Naive thymus-derived CD8-positive, alpha-beta T cell (primary cell): ENCODE measurements around the gene PPARG. TPM values are rescaled to one million over a fixed set of nuclear protein-coding genes. Genes with fewer than 3 reads are reported as not detected.
A peak's percentile ranks its signal among the peaks of the same experiment; 100 is the strongest.
"Not testable (repeated sequence)": the region's sequence is repeated elsewhere in the genome, so short reads cannot be mapped to it uniquely, and the experiment has no call there.

ENCODE experiments used
- ATAC-seq, 2 donors: fragments of 150-1000 bp; cut with Tn5 transposase in 1 of 2; sonication (Bioruptor Pico), chemical (Tn5 transposase) in 1 of 2; 1 replicate in 1 of 2; 2 replicates in 1 of 2; pipeline ENCODE4 v1.10.0; 2021; ENCODE audit warnings: mild to moderate bottlenecking in 2 of 2, moderate library complexity in 2 of 2
- POLR2A ChIA-PET: fragments of 350-600 bp; sonication (Branson Sonifier 250); formaldehyde crosslinking; loops from one replicate; lab custom pipeline; 2021; ENCODE audit warnings: antibody characterized with exemption; lab: Charles Lee
- DNase-seq, 10 donors: peaks; one replicate each; pipeline versions ENCODE4 v3.0.0 to v3.0.0-alpha.2; 2020 to 2022
- H3K27ac Mint-ChIP-seq, 10 donors: one replicate each; pipeline ENCODE4 v1.8.0; 2020 to 2022; ENCODE audit warnings: mild to moderate bottlenecking in 10 of 10, mixed read lengths in 10 of 10, moderate library complexity in 4 of 10, inconsistent platforms in 1 of 10
- H3K27me3 Mint-ChIP-seq, 5 donors: one replicate each; pipeline ENCODE4 v1.8.0; 2021 to 2022; ENCODE audit warnings: mixed read lengths in 5 of 5
- H3K36me3 Mint-ChIP-seq, 3 donors: one replicate each; pipeline ENCODE4 v1.8.0; 2020 to 2022; ENCODE audit warnings: mixed read lengths in 3 of 3, mild to moderate bottlenecking in 2 of 3, inconsistent platforms in 1 of 3
- H3K4me1 Mint-ChIP-seq, 4 donors: one replicate each; pipeline ENCODE4 v1.8.0; 2021 to 2022; ENCODE audit warnings: mixed read lengths in 4 of 4
- H3K4me3 Mint-ChIP-seq, 10 donors: one replicate each; pipeline ENCODE4 v1.8.0; 2020 to 2022; ENCODE audit warnings: mild to moderate bottlenecking in 10 of 10, mixed read lengths in 10 of 10, moderate library complexity in 6 of 10, inconsistent platforms in 1 of 10
- H3K9me3 Mint-ChIP-seq, 9 donors: one replicate each; pipeline ENCODE4 v1.8.0; 2020 to 2022; ENCODE audit warnings: mixed read lengths in 9 of 9, mild to moderate bottlenecking in 3 of 9, inconsistent platforms in 1 of 9, moderate library complexity in 1 of 9
- polyA plus RNA-seq, 3 donors: library from polyadenylated mRNA; unstranded; fragments of 300-500 nt; fragmentation: Illumina TruSeq; gene quantifications; one replicate each; pipeline ENCODE4 v1.2.3, GENCODE V29; 2021
- total RNA-seq, 8 experiments: library from RNA in 2 of 8; stranded (reverse) in 2 of 8; gene quantifications; one replicate each; pipeline ENCODE4 v1.2.3 and lab custom pipeline; 2021 to 2026

PPARG gene
- total and polyA plus RNA-seq, 5 experiments from 2014 or later: not detected

GRCh38 chr3:12381199-12381598, 92.3 kb downstream of the PPARG start:
- POLR2A ChIA-PET: no interaction called here
- H3K36me3 Mint-ChIP-seq: no peaks in the 10 kb centered on the region
- peaks cover 3 to 11% (median 9%) of the 10 kb centered on the region in 4 donors for H3K4me1 Mint-ChIP-seq
- H3K27ac Mint-ChIP-seq: no peak overlapping the region
- ATAC-seq (no peak), DNase-seq (no peak)
- peaks cover 0 to 4% (median 0%) of the 10 kb centered on the region in 9 donors for H3K9me3 Mint-ChIP-seq
- H3K27me3 Mint-ChIP-seq: peaks cover 0 to 5% (median 0%) of the 10 kb centered on the region in 5 donors
- no peak overlapping the region for H3K4me3 Mint-ChIP-seq

GRCh38 chr3:12383218-12383617, 94.3 kb downstream of the PPARG start:
- POLR2A ChIA-PET: no interaction called here
- no peak overlapping the region for H3K4me3 Mint-ChIP-seq
- H3K4me1 Mint-ChIP-seq: peaks cover 3 to 11% (median 9%) of the 10 kb centered on the region in 4 donors
- H3K9me3 Mint-ChIP-seq: peaks cover 0 to 4% (median 2%) of the 10 kb centered on the region in 9 donors
- ATAC-seq (no peak), DNase-seq (no peak)
- H3K27me3 Mint-ChIP-seq: peaks cover 0 to 11% (median 3%) of the 10 kb centered on the region in 5 donors
- H3K27ac Mint-ChIP-seq: no peak overlapping the region
- H3K36me3 Mint-ChIP-seq: peaks cover 0 to 3% (median 0%) of the 10 kb centered on the region in 3 donors

DNA sequence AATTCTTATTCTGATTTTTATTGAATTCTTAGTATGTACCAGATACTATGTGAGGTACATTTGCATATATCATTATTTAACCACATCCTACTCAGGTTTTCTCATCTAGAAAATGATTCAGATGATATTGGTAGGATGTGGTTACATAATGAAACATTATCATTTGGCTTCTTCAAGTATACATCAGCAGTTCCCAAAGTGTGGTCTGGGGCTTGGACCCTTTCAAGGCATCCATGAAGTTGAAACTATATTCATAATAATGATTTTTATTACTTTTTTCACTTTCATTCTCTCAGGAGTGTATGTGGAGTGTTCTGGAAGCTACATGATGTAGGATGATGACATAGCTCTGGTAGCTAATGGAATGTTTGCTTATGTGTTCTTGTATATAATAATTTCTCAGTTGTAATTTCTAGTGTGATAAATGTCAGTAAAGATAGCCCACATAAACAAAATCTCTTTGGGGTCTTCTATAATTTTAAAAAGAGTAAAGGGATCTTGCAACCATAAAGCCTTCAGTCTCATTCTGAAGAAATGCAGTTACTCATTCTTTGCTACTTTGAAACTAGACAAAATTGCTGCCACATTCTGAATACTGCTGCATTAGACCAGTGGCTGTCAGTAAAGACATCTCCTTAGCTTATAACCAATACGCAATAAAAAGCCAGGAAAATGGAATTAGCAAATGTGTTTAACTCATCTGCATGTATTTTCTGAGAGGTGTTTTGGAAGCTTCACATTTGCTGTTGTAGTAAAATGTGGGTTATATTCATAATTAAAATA, 95.8 kb downstream of the PPARG start:
- Mint-ChIP-seq H3K27ac (no peak overlapping the region), H3K4me1 (peaks cover under 1 to 8% (median 7%) of the 10 kb centered on the region in 4 donors), H3K9me3 (peaks cover 0 to 2% (median 2%) of the 10 kb centered on the region in 9 donors), H3K36me3 (peaks cover 0 to 3% (median 0%) of the 10 kb centered on the region in 3 donors), H3K27me3 (peaks cover 0 to 16% (median 3%) of the 10 kb centered on the region in 5 donors), H3K4me3 (no peak overlapping the region)
- POLR2A ChIA-PET: no interaction called here
- DNase-seq (no peak), ATAC-seq (no peak)

- POLR2A ChIA-PET, ATAC-seq, H3K9me3 Mint-ChIP-seq, H3K36me3 Mint-ChIP-seq, DNase-seq, H3K4me1 Mint-ChIP-seq, H3K27ac Mint-ChIP-seq: not testable (repeated sequence)
- H3K4me3 Mint-ChIP-seq: peak overlapping the region in 1 of 10 donors; percentile 17
- H3K27me3 Mint-ChIP-seq: peaks cover 2 to 20% (median 10%) of the 10 kb centered on the region in 5 donors
Measured at GRCh38 chr3:12386514-12387291, 97.8 kb downstream of the PPARG start.

- Mint-ChIP-seq H3K27ac (no peak overlapping the region), H3K4me3 (no peak overlapping the region), H3K36me3 (peaks cover 0 to 3% (median 0%) of the 10 kb centered on the region in 3 donors), H3K27me3 (peaks cover 2 to 22% (median 11%) of the 10 kb centered on the region in 5 donors), H3K4me1 (no peaks in the 10 kb centered on the region), H3K9me3 (peaks cover 0 to 2% (median 0%) of the 10 kb centered on the region in 9 donors)
- POLR2A ChIA-PET: no interaction called here
- DNase-seq (no peak), ATAC-seq (no peak)
Measured at GRCh38 chr3:12388185-12388584, 99.3 kb downstream of the PPARG start.

DNA sequence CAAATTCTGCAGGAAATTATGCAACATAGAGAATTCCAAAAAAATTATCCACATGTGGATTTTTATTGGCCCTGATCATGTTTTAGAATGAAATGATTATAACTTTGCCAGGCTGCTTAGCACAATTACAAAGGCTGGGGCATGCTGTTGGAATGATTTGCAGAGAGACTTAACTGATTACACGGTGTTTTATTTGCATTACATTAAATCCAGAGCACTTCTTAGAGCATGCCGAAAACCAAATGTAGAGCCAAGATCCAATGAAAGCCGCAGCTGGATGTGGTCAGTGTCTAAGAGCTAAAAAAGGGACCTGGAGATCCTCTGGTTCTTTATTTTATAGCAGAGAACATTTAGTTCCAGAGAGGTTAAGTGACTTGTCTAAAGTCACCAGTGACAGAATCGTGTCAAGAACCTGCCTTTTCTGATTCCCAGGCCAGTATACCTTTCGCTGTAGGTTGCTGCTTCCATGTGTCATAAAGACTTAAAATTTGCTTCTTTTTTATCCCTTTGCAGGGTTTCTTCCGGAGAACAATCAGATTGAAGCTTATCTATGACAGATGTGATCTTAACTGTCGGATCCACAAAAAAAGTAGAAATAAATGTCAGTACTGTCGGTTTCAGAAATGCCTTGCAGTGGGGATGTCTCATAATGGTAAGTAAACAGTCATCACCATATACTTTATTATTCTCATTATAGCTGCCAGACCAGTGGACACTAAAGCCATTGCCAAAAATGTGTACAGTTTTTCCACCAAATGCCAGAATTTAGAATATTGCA, 103.4 kb downstream of the PPARG start:
- Mint-ChIP-seq H3K27me3 (peaks cover 0 to 14% (median 10%) of the 10 kb centered on the region in 5 donors), H3K4me1 (peaks cover 0 to 2% (median 0%) of the 10 kb centered on the region in 4 donors), H3K9me3 (peaks cover 0 to 2% (median 0%) of the 10 kb centered on the region in 9 donors), H3K36me3 (no peaks in the 10 kb centered on the region), H3K4me3 (no peak overlapping the region), H3K27ac (no peak overlapping the region)
- POLR2A ChIA-PET: no interaction called here
- ATAC-seq (no peak), DNase-seq (no peak)

- no peak for ATAC-seq
- H3K27ac Mint-ChIP-seq: no peak overlapping the region
- DNase-seq: no peak
- no peaks in the 10 kb centered on the region for H3K9me3 Mint-ChIP-seq
- H3K4me3 Mint-ChIP-seq: no peak overlapping the region
- H3K27me3 Mint-ChIP-seq: peaks cover 4 to 26% (median 16%) of the 10 kb centered on the region in 5 donors
- POLR2A ChIA-PET: no interaction called here
- H3K4me1 Mint-ChIP-seq: peaks cover 0 to 2% (median 0%) of the 10 kb centered on the region in 4 donors
- H3K36me3 Mint-ChIP-seq: no peaks in the 10 kb centered on the region
Measured at GRCh38 chr3:12393894-12394293, 105.0 kb downstream of the PPARG start.

DNA sequence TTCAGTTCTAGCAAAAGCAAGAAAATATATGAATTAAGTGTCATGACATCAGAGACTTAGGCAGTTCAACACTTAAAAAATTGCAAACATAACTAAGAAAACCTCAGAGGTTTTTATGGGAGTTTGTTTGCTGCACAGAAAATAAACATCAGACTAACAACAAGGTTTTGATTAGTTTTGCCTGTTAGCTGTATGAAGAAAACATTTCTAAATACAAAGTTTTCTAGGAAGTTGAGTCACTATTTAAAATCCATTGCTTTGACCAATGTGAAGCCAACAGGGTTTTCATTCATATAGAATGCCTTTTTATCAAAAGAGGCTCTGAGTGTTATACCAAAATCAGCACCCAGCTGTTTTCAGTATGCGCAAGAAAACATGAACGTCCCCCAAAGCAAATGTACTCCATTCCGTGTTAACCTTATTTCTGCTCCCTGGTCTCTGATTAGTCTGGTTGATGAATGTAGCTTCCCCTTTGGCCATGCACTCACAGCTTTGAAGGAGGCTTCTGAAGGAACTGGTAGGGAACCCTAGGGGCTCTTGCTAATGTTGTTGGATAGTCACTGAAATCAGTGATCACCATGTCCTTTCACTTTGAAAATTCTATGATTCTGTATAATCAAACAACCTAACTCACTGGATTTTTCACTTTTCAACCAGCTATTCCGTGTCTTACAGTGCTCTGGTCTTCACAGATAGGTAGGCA, 105.8 kb downstream of the PPARG start:
- Mint-ChIP-seq H3K9me3 (no peaks in the 10 kb centered on the region), H3K4me3 (no peak overlapping the region), H3K36me3 (no peaks in the 10 kb centered on the region), H3K27me3 (peaks cover 4 to 34% (median 12%) of the 10 kb centered on the region in 5 donors), H3K4me1 (peaks cover 0 to 5% (median 0%) of the 10 kb centered on the region in 4 donors), H3K27ac (peak overlapping the region in 1 of 10 donors; percentile 13)
- DNase-seq: no peak
- ATAC-seq: no peak
- POLR2A ChIA-PET: no interaction called here

DNA sequence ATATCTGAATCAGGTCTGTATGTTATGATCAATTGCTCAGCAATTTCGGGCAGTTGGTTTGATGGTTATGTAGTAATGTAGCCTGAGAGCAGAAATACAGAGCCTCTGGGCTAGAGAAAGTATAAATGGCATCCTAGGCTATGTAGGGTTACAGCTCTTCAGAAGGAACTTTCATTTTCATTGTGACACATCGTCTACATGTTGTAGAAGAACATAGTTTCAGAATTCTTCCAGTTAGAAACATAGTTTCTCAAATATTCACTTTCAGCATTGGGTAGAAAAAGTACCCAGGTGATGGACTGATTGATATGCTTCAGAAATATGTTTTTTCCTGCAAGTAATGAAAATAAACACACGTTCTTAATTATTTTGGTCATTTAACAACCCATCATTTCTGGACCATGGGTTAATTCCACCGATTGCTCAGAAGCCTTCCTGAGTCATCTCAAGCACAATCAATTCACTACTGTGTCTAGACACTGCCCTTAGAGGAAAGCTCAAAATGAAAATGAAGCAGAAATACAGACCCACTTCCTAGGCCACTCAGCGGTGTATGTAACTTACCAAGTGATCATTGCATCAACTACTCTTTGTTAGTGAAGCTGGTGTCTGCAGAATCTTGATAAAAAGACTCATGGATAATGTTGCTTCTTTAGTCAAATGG, 106.6 kb downstream of the PPARG start:
- peaks cover 0 to 8% (median 0%) of the 10 kb centered on the region in 4 donors for H3K4me1 Mint-ChIP-seq
- H3K36me3 Mint-ChIP-seq: no peaks in the 10 kb centered on the region
- H3K27me3 Mint-ChIP-seq: peaks cover 4 to 34% (median 12%) of the 10 kb centered on the region in 5 donors
- POLR2A ChIA-PET: no interaction called here
- DNase-seq: no peak
- peak overlapping the region in 1 of 10 donors; percentile 40 for H3K4me3 Mint-ChIP-seq
- H3K27ac Mint-ChIP-seq: no peak overlapping the region
- ATAC-seq: no peak
- no peaks in the 10 kb centered on the region for H3K9me3 Mint-ChIP-seq

DNA sequence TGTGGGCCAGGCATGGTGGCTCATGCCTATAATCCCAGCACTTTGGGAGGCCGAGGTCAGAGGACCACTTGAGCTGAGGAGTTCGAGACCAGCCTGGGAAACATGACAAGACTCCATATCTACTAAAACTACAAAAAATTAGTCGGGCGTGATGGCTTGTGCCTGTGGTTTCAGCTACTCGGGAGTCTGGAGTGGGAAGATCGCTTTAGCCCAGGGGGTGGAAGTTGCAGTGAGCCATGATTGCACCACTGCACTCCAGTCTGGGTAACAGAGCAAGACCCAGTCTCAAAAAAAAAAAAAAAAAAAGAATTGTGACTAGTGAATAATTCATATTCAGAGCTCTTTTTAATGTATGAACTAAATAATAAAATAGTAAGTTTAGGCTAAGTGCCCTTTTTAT, 107.6 kb downstream of the PPARG start:
- Mint-ChIP-seq H3K4me3 (no peak overlapping the region), H3K27me3 (peaks cover 2 to 27% (median 11%) of the 10 kb centered on the region in 5 donors), H3K4me1 (peaks cover 0 to 16% (median 0%) of the 10 kb centered on the region in 4 donors), H3K36me3 (no peaks in the 10 kb centered on the region), H3K27ac (no peak overlapping the region), H3K9me3 (no peaks in the 10 kb centered on the region)
- POLR2A ChIA-PET: no interaction called here
- ATAC-seq: no peak
- no peak for DNase-seq

DNA sequence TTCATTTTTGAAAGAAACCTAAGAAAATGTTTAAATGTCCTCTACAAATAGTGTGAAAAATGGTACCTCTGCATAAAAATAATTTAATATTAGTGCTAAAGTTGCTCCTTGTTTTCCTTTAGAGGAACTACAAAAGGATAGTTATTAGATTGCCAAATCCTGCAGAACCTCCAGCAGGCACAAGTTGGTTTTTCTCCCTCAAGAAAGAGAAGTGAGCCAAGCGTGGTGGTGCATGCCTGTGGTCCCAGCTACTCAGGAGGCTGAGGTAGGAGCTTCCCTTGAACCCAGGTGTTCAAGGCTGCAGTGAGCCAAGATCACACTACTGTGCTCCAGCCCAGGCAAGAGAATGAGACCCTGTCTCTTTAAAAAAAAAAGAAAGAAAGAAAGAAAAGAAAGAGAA, 110.4 kb downstream of the PPARG start:
- ATAC-seq (no peak), DNase-seq (no peak)
- H3K4me3 Mint-ChIP-seq: no peak overlapping the region
- H3K27ac Mint-ChIP-seq: no peak overlapping the region
- H3K4me1 Mint-ChIP-seq: peaks cover 0 to 16% (median 0%) of the 10 kb centered on the region in 4 donors
- H3K9me3 Mint-ChIP-seq: no peaks in the 10 kb centered on the region
- POLR2A ChIA-PET: no interaction called here
- H3K27me3 Mint-ChIP-seq: peaks cover 4 to 23% (median 11%) of the 10 kb centered on the region in 5 donors
- no peaks in the 10 kb centered on the region for H3K36me3 Mint-ChIP-seq
